Tibial nerve (tissue), 4 donors: ENCODE results near the gene KCTD11.

Source experiments
- EP300 ChIP-seq, 2 donors: sonication (generic); formaldehyde crosslinking; IDR thresholded peaks; one replicate each; pipeline ENCODE4 v1.6.1; 2017; ENCODE audit warnings: antibody characterized with exemption in 2 of 2, mild to moderate bottlenecking in 1 of 2
- POLR2A ChIP-seq, 2 donors: fragments of 450-650 bp; IDR thresholded peaks; one replicate each; pipeline ENCODE4 v1.6.1; 2017; ENCODE audit warnings: antibody characterized with exemption in 2 of 2, mild to moderate bottlenecking in 2 of 2, moderate library complexity in 2 of 2
- TF ChIP-seq, protein P1 (sequence below), 5 experiments: fragments of 200-600 bp in 3 of 5; fragments of 450-650 bp in 2 of 5; sonication (generic) in 3 of 5; IDR thresholded peaks; one replicate each; pipeline ENCODE4 v1.5.1; 2016 to 2019; ENCODE audit warnings: antibody characterized with exemption in 5 of 5, mild to moderate bottlenecking in 3 of 5, moderate library complexity in 2 of 5

- TF ChIP-seq, protein P1, sequence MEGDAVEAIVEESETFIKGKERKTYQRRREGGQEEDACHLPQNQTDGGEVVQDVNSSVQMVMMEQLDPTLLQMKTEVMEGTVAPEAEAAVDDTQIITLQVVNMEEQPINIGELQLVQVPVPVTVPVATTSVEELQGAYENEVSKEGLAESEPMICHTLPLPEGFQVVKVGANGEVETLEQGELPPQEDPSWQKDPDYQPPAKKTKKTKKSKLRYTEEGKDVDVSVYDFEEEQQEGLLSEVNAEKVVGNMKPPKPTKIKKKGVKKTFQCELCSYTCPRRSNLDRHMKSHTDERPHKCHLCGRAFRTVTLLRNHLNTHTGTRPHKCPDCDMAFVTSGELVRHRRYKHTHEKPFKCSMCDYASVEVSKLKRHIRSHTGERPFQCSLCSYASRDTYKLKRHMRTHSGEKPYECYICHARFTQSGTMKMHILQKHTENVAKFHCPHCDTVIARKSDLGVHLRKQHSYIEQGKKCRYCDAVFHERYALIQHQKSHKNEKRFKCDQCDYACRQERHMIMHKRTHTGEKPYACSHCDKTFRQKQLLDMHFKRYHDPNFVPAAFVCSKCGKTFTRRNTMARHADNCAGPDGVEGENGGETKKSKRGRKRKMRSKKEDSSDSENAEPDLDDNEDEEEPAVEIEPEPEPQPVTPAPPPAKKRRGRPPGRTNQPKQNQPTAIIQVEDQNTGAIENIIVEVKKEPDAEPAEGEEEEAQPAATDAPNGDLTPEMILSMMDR (IDR thresholded peaks at IDR 0.05), result no peak
- TF ChIP-seq POLR2A (IDR thresholded peaks at IDR 0.05), result no peak
- TF ChIP-seq EP300 (IDR thresholded peaks at IDR 0.05), result no peak
Observed at GRCh38 chr17:7367083-7367482, 15.1 kb downstream of the KCTD11 start.
